Lower lobe of right lung (tissue), 2 donors: ENCODE results near the gene MYCBPAP. TPM values are rescaled to one million over a fixed set of nuclear protein-coding genes. Genes with fewer than 3 reads are reported as not detected.

Experiments
- ATAC-seq, 2 donors: fragments of 200-7000 bp; cut with Tn5 transposase; one replicate each; pipeline ENCODE4 v1.9.1; 2020 to 2022; ENCODE audit warnings: mild to moderate bottlenecking in 2 of 2, moderate library complexity in 2 of 2
- DNase-seq: peaks from one replicate; pipeline ENCODE4 v3.0.0-alpha.2; 2020
- H3K27ac ChIP-seq: fragments of 200-600 bp; one replicate; pipeline ENCODE4 v1.8.0; 2022
- H3K27me3 ChIP-seq: fragments of 200-600 bp; one replicate; pipeline ENCODE4 v1.8.0; 2022; ENCODE audit warnings: low read depth
- H3K36me3 ChIP-seq: fragments of 200-600 bp; one replicate; pipeline ENCODE4 v1.8.0; 2022; ENCODE audit warnings: mild to moderate bottlenecking
- H3K4me1 ChIP-seq: fragments of 200-600 bp; one replicate; pipeline ENCODE4 v1.8.0; 2022
- H3K4me3 ChIP-seq: fragments of 200-600 bp; one replicate; pipeline ENCODE4 v1.8.0; 2022; ENCODE audit warnings: mild to moderate bottlenecking
- H3K9me3 ChIP-seq: fragments of 200-600 bp; one replicate; pipeline ENCODE4 v1.8.0; 2022
- CTCF ChIP-seq: fragments of 200-600 bp; IDR thresholded peaks from one replicate; pipeline ENCODE4 v1.8.0; 2022; ENCODE audit warnings: antibody characterized with exemption, mild to moderate bottlenecking
- intact Hi-C: fragments of 100-400 bp; cut with DNase I; formaldehyde crosslinking; loops from one replicate; pipeline ENCODE4 v1.11.0; 2022
- total RNA-seq: library from RNA; stranded (reverse); fragmentation: NEBNext Ultra II Directional; extraction: Animal tissue kit (Norgen Biotek cat#: 25700); gene quantifications from one replicate; pipeline ENCODE4 v1.2.1, GENCODE V29; 2021
- donor health status: DM: no; HTN: yes; CAD: no; lungs with severe emphysema.

Gene MYCBPAP
- total RNA-seq, 1 donor from 2014 or later = 3.8 TPM

- H3K27me3 ChIP-seq = peaks cover 13% of the 10 kb centered on the region
- no peak overlapping the region for H3K4me3 ChIP-seq
- intact Hi-C loops = no loop called here
- no peak for ATAC-seq
- no peaks in the 10 kb centered on the region for H3K36me3 ChIP-seq
- no peaks in the 10 kb centered on the region for H3K4me1 ChIP-seq
- H3K27ac ChIP-seq = no peak overlapping the region
- H3K9me3 ChIP-seq = no peaks in the 10 kb centered on the region
- TF ChIP-seq CTCF = no peak
- no peak for DNase-seq
Observed at GRCh38 chr17:50570528-50570927, 62.3 kb downstream of the MYCBPAP start.

GRCh38 chr17:50571681-50572080, 63.4 kb downstream of the MYCBPAP start:
- Histone ChIP-seq H3K4me1 (no peaks in the 10 kb centered on the region), H3K27ac (no peak overlapping the region), H3K27me3 (peaks cover 3% of the 10 kb centered on the region), H3K9me3 (no peaks in the 10 kb centered on the region), H3K4me3 (no peak overlapping the region), H3K36me3 (no peaks in the 10 kb centered on the region)
- intact Hi-C loops = no loop called here
- no peak for TF ChIP-seq CTCF
- DNase-seq (no peak), ATAC-seq (no peak)

GRCh38 chr17:50572541-50572940, 64.3 kb downstream of the MYCBPAP start:
- Histone ChIP-seq H3K27me3 (peaks cover 2% of the 10 kb centered on the region), H3K4me3 (no peak overlapping the region), H3K9me3 (no peaks in the 10 kb centered on the region), H3K4me1 (no peaks in the 10 kb centered on the region), H3K36me3 (no peaks in the 10 kb centered on the region), H3K27ac (no peak overlapping the region)
- no peak for TF ChIP-seq CTCF
- no peak for DNase-seq
- intact Hi-C loops = no loop called here
- ATAC-seq = no peak

GRCh38 chr17:50573866-50574611, 65.8 kb downstream of the MYCBPAP start:
- DNase-seq = no peak
- Histone ChIP-seq H3K27ac (no peak overlapping the region), H3K4me3 (no peak overlapping the region), H3K9me3 (no peaks in the 10 kb centered on the region), H3K4me1 (no peaks in the 10 kb centered on the region), H3K27me3 (peaks cover 6% of the 10 kb centered on the region), H3K36me3 (no peaks in the 10 kb centered on the region)
- no peak for ATAC-seq
- no peak for TF ChIP-seq CTCF
- intact Hi-C loops = no loop called here

GRCh38 chr17:50575581-50576210, 67.5 kb downstream of the MYCBPAP start:
- H3K36me3 ChIP-seq = no peaks in the 10 kb centered on the region
- no peaks in the 10 kb centered on the region for H3K4me1 ChIP-seq
- TF ChIP-seq CTCF = no peak
- no peak for ATAC-seq
- H3K27me3 ChIP-seq = peaks cover 10% of the 10 kb centered on the region
- H3K4me3 ChIP-seq = no peak overlapping the region
- H3K9me3 ChIP-seq = no peaks in the 10 kb centered on the region
- intact Hi-C loops = no loop called here
- DNase-seq = no peak
- H3K27ac ChIP-seq = no peak overlapping the region
